ENCODE measurements around the gene SMS.

GRCh38 chrX:21974011-21974385 lies 33.5 kb downstream of the SMS start:
- TF ChIP-seq, protein P1, sequence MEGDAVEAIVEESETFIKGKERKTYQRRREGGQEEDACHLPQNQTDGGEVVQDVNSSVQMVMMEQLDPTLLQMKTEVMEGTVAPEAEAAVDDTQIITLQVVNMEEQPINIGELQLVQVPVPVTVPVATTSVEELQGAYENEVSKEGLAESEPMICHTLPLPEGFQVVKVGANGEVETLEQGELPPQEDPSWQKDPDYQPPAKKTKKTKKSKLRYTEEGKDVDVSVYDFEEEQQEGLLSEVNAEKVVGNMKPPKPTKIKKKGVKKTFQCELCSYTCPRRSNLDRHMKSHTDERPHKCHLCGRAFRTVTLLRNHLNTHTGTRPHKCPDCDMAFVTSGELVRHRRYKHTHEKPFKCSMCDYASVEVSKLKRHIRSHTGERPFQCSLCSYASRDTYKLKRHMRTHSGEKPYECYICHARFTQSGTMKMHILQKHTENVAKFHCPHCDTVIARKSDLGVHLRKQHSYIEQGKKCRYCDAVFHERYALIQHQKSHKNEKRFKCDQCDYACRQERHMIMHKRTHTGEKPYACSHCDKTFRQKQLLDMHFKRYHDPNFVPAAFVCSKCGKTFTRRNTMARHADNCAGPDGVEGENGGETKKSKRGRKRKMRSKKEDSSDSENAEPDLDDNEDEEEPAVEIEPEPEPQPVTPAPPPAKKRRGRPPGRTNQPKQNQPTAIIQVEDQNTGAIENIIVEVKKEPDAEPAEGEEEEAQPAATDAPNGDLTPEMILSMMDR (IDR thresholded peaks at IDR 0.05), result no peak
- TF ChIP-seq, protein P2, sequence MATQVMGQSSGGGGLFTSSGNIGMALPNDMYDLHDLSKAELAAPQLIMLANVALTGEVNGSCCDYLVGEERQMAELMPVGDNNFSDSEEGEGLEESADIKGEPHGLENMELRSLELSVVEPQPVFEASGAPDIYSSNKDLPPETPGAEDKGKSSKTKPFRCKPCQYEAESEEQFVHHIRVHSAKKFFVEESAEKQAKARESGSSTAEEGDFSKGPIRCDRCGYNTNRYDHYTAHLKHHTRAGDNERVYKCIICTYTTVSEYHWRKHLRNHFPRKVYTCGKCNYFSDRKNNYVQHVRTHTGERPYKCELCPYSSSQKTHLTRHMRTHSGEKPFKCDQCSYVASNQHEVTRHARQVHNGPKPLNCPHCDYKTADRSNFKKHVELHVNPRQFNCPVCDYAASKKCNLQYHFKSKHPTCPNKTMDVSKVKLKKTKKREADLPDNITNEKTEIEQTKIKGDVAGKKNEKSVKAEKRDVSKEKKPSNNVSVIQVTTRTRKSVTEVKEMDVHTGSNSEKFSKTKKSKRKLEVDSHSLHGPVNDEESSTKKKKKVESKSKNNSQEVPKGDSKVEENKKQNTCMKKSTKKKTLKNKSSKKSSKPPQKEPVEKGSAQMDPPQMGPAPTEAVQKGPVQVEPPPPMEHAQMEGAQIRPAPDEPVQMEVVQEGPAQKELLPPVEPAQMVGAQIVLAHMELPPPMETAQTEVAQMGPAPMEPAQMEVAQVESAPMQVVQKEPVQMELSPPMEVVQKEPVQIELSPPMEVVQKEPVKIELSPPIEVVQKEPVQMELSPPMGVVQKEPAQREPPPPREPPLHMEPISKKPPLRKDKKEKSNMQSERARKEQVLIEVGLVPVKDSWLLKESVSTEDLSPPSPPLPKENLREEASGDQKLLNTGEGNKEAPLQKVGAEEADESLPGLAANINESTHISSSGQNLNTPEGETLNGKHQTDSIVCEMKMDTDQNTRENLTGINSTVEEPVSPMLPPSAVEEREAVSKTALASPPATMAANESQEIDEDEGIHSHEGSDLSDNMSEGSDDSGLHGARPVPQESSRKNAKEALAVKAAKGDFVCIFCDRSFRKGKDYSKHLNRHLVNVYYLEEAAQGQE (IDR thresholded peaks at IDR 0.05; ENCODE audit: insufficient read depth in 1 of 2, low read depth in 2 of 2, low read length in 1 of 2), result no peak
- TF ChIP-seq POLR2AphosphoS5 (IDR thresholded peaks at IDR 0.05; ENCODE audit: low read depth, low read length) (no peak), SIN3A (IDR thresholded peaks at IDR 0.05; ENCODE audit: borderline replicate concordance, insufficient read depth, low read depth, low read length) (no peak)
